Left kidney (tissue), 2 donors: ENCODE measurements around the gene NEU4. TPM values are rescaled to one million over a fixed set of nuclear protein-coding genes. Genes with fewer than 3 reads are reported as not detected.

Source experiments
- DNase-seq: peaks from one replicate; pipeline ENCODE4 v3.0.0-alpha.2; 2013
- polyA plus RNA-seq: library from polyadenylated mRNA; unstranded; fragments of 120-200 nt; gene quantifications from one replicate; pipeline ENCODE4 v1.2.1, GENCODE V29; 2013; ENCODE audit not compliant: insufficient read length

The NEU4 gene
- polyA plus RNA-seq, 1 donor = 1.2 TPM

- DNase-seq = no peak
Measured at GRCh38 chr2:241851325-241852115, 42.5 kb downstream of the NEU4 start.

DNA sequence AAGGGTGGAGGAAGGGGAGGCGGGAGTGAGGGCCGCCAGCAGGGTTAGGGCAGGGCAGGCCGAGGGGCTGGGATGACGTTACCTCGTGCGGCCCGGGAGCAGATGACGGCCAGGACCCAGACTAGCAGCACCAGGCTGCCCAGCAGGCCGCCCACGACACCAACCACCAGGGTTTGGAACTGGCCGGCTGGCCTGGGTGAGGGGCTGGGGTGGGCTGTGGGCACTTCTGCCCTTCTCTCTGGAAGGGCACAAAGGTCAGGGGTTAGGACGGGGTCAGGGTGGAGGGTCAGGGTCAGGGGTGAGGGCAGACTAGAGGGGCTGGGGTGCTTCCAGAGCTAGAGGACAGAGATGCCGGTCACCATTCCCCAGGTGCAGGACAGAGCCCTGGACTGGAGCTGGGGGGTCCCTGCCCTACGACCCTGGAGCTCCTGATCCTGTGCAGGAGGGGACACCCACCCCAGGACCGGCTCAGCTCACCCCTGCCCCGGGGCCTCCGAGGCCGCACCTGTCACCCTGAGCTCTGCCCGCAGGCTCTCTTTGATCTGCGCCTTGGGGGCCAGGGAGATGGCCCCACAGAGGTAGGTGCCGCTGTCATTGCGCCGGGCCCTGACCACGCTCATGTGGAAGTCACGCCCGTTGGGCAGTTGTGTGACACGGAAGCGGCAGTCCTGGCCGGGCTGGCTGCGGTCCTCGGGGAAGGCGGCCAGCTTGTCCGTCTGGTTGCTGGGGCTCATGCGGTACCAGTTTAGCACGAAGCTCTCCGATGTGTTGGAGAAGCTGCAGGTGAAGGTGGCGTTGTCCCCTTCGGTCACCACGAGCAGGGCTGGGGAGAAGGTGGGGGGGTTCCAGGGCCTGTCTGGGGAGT is 43.4 kb downstream of the NEU4 start:
- no peak for DNase-seq

DNA sequence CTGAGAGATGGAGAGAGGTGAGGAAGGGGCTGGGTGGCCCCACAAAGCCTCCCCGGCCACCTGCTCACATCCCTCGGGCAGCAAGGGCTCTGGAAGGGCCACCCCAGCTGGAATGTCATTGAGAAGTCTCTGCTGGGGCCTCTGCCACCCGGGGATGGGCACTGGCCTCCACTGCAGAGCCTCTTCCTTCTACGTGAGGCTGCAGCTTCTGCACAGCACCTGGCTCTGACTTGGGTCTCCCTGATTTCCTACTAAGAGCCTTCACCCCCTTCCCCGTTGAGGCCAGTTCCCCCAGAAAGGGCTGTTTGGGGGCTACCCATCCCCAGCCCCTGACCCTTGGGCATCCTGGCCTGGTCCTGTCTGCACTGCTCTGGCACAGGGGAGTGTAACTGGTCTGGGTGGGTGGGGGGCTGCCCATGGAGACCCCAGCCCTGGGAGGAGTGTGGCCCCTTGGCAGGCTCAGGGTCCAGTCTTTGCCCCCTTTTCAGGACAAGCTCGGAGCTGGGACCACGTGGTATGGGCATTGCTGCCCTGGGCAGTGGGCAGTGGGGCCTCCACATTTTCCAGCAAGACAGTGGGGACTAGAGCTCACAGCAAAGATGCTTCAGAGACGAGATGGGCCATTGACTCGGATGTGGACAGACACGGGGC is 44.1 kb downstream of the NEU4 start:
- no peak for DNase-seq

- no peak for DNase-seq
Measured at GRCh38 chr2:241853651-241854341, 44.8 kb downstream of the NEU4 start.

- no peak for DNase-seq
Measured at GRCh38 chr2:241854342-241855244, 45.6 kb downstream of the NEU4 start.

GRCh38 chr2:241855245-241855887 is 46.4 kb downstream of the NEU4 start:
- DNase-seq = no peak

DNA sequence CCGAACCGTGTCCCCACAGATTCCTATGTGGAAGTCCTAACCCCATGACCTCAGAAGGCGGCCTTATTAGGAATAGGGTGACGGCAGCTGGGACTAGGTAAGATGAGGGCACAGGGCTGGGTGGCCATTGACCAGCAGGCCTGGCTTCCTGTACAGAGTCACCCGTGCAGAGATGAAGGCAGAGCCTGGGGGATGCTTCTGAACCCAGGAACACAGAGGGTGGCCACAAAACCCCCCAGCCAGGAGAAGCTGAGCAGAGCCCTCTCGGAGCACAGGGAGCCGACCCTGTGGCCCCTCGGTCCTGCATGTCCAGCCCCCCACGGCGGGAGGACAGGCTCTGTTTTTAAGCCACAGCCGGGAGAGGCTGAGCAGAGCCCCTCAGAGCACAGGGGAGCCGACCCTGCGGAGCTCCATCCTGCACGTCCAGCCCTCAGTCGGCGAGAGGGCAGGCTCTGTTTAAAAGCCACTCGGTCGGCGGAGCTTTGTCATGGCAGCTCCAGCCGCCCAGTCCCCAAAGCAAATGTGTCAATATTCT is 47.0 kb downstream of the NEU4 start:
- DNase-seq = no peak

DNA sequence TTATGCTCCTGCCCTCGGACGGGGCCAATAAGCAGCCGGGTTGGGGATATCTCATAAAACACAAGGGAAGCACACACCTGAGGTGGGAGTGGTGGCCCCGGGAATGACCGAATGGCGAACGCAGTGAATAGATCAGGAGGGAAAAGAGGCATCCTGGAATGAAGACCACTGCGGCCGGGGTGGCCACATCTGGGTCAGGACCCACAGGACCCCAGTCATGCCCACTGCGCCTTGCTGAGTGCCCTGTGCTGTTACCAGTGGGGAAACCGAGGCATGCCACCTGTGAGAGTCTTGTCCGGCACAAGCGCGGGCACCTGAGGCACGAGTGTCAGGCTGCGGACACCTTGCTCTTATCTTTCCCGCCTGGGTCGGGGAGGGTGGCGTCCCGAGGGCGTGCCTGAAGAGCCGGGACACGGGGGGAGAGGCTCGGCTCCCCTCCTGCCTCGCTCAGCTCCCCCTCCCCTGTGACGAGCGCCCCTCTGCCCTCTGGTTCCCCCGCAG is 48.1 kb downstream of the NEU4 start:
- no peak for DNase-seq

- no peak for DNase-seq
Measured at GRCh38 chr2:241857572-241858121, 48.7 kb downstream of the NEU4 start.

- no peak for DNase-seq
Measured at GRCh38 chr2:241858206-241859016, 49.4 kb downstream of the NEU4 start, which contains the start of gene PDCD1. Gene PDCD1, minus strand, starts transcription at chr2:241858894. Its CDS starts 56 bp downstream, at chr2:241858838.

DNA sequence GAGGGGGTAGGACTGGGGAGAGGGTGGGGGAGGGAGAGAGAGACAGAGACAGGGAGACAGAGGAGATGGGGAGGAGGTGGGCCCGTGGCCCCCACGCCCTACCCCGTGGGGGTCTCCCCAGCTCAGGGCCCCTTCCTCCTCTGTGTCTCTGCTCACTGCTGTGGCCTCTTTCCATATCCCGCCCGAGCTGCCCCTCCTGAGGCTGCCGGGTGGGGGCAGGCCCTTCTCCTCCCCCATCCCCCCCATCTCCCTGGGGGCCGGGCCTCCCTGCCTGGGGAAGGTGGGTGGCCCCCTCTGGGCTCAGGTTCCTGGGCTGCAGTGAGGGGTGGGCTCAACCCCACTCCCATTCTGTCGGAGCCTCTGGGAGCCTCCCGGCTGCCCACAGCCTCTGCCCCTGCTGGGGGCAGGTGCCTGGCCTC is 50.0 kb downstream of the NEU4 start:
- DNase-seq = no peak

DNA sequence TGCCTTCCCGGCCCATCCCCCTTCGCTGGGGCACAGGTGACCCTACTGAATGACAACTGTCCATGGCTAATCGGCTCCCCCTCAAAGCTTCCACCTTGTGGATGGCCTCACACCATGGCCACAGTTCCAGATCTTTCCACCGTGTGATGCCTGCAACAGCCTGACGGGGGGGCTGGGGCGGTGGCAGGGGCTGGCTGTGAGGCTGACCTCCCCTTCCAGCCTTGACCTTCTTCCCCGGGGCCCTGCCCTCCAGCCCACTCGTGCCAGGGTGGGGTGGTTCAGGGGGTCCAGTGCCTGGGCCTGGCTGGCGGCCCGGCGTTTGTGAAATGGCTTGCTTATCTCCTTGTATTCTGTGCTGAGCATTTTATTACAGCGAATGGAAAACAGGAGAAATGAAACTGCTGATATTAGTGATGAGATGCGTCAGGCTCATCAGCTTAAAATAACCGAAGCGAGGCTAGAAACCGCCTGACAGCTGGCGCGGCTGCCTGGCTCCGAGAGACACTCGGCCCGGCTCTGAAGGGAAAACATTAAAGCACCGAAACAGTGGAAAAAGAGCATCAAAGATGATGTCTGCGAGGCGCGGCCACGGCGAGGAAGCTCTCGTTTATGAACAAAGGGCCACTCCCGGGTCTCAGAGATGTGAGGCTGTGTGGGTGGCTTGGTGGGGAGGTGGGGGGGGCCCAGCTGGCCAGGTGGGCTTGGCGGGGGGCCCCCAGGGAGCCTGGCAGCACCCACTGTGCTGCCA is 50.6 kb downstream of the NEU4 start:
- DNase-seq = no peak

DNA sequence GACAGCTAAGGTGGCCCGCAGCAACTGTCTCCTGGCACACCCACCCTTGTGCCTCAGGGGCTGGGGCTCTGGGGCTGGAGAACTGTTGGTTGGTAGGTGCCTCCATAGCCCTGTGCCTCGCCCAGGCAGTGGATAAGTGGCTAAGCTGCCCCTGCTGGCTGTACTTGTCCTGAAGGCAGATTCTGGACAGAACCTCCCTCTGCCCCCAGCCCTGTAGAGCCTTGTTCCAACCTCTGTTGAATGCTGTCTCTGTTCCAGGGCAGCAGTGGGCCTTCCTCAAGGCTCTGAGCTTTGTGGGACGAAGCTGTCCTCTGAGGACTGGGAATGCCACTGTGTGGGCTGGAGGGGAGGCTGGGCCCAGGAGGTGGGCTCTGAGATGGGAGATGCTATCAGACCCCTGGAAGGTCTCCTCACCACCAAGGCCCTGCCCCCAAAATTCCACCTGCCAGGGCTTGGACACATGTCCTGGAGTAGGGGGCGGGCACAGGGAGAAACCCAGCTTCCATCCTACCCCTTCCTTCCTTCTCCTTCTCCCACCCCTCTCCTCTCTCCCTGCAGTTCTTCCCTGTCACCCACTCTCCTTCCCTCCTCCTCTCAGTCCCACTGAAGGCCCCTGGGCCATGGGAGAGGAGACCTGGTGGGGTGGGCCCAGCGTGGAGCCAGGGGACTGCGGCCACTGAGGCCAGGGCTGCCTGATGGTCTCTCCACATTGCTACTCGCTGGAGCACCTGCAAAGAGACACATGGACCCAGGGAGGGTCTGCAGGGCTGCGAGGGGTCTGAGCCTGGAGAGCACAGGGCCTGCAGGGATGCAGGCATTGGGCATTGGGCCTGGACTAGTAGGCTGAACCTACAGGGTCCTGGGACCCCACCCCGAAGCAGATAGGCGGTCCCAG is 51.4 kb downstream of the NEU4 start:
- DNase-seq = no peak

DNA sequence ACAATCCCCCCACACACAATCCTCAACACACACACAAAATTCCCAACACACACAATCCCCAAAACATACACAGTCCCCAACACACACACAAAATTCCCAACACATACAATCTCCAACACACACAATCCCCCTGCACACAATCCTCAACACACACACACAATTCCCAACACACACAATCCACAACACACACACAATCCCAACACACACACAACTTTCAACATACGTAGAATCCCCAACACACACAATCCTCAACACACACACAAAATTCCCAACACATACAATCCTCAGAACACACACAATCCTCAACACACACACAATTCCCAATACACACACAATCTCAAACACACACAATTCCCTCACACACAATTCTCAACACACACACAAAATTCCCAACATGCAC is 52.3 kb downstream of the NEU4 start:
- DNase-seq = no peak

DNA sequence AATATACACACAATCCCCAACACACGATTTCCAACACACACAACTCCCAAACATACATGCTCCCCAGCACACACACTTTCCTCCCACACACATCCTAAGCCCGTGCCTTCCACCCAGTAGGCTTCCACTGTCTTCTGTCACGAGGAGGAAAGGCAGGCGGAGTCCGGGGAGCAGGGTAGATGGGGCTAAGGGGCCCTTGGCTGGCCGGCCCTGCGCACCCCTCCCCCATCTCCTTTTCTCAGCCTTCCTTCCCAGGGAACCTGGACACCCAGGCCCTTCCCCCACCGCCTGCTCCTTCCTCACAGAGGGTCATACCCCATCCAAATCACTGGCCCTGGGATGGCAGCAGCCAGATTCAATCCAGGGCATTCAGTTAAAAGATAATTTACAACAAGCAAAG is 53.1 kb downstream of the NEU4 start:
- no peak for DNase-seq

DNA sequence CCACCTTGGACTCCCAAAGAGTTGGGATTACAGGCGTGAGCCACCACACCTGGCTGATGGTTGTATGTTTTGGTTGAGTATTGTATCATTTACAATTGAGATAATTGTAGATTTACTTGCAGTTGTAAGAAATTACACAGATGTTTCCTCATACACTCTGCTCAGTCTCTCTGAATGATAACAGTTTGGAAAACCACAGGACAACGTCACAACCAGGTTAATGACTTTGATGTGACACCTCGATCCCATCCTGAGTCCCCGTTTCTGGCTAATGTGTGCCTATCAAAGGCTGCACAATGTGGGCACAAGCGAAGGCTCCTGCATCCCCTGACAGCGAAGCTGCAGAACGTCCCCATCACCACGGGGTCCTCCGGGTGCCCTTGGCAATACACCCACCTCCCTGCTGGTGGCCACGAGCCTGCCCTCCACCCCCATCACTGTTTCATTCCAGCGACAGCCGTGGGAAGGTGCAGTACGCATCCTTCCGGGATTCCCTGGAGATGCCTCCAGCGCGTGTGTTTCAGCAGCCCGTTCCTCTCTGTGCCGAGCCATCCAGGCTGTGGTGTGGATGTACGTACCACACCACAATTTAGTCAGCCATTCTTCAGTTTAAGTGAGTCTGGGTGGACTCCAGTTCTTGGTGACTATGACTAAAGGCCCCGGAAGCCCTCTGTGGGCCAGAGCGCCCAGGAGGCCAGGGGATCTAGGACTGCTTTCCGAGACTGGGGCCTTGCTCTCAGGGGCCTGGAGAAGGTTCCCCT is 54.0 kb downstream of the NEU4 start:
- DNase-seq = no peak
